GM19438 (cell line): ENCODE data around the gene TMEM233.

Source experiments
- ATAC-seq: cut with Tn5 transposase; IDR thresholded peaks from one replicate; pipeline ENCODE4 v1.9.1; 2021; ENCODE audit warnings: low read depth; ENCODE audit not compliant: unreplicated experiment

TMEM233 gene

DNA sequence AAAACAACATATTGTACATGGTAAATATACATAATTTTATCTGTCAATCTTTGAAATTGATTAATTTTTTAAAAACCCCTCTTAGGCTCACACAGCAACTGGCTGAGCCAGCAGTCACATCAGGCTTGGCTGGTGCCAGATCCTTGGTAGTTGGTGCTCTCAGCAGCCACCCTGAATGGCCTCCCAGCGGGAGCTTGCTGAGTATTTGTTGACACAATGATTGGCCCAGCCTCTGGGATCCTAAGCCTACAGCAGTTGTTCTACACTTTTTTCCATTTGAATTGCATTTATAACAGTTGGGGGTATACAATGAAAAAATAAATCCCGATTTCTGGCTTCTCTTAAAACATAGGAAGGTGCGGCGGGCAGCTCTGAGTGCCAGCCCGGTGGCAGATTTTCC, 85.5 kb downstream of the TMEM233 start:
- no peak for ATAC-seq

DNA sequence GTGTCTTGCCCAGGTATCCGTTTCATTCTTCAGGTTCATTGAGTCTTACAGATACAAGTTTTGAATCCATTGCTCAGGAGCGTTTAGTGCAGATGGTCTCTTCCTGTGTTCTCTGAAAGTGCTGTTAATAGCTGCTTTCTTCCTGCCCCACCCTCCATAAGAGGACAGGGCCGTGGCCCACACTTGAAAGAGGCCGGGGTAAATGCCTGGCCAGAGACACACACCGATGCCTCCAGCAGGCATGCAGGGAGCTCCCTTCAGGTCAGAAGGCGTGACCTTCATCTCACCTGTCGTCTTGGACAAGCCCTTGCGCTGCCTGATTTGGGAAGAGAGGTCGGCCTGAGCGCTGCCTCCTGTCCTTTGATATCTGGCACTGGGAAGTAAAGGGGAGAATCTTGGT, 85.9 kb downstream of the TMEM233 start:
- ATAC-seq = no peak

DNA sequence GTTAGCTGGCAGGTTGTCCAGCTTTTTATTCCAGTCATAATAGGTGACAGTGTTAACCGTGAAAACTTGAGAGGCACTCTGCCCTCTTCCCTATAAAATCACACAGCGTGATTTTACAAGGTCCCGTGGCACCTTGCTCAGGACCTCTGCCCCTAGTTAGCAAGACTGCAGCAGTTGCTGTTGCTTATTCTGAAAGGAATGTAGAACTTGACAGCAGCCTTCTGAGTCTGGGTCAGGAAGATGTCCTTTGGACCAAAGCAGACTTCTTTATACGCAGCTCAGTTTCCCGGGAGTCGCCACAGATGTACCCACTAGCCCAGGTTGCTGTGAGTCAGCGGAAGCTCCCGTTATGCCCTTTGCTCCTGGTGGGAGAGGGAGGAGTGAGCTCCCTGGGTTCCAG, 87.5 kb downstream of the TMEM233 start:
- no peak for ATAC-seq

DNA sequence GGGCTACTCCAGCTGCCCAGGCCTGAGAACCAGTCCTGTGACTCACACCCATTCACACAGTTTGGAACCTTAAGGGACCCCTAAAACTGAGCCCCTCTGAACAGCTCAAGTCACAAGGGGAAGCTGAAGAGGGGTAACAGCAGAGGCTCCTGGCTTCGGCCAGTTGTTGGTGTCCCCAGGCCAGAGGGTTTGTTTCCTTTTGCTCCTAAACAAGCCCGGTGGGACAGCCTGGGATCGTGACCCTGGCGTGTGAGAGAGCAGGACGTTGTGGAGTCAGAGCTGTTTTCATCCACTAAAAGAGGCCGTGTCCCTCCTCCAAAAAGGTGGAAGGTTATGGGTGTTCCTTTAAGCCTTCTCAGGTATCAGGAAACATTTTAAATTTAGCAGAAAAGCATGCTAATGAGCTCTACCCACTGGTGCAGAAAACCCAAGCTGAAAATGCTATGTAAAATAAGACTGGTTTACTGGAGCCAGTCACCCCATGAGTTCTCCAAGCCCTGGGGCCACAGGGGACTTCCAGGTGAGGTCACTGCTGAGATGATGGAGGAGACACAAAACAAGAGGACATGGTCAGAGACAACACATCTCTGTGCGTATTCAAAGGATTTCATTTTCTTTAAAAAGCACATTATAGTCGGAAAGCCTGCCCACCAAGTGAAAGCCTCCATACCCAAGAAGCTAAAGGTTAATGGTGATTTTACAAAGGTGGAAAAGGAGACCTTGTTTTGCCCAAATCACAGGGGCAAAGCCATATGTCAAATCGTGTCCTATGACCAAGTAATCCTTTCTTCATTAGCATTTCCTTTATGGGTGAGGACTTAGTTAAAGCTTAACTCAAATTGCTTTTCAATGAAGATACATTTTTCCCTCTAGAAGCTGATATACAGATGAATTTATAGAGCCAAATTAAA, 88.4 kb downstream of the TMEM233 start:
- ATAC-seq = no peak

DNA sequence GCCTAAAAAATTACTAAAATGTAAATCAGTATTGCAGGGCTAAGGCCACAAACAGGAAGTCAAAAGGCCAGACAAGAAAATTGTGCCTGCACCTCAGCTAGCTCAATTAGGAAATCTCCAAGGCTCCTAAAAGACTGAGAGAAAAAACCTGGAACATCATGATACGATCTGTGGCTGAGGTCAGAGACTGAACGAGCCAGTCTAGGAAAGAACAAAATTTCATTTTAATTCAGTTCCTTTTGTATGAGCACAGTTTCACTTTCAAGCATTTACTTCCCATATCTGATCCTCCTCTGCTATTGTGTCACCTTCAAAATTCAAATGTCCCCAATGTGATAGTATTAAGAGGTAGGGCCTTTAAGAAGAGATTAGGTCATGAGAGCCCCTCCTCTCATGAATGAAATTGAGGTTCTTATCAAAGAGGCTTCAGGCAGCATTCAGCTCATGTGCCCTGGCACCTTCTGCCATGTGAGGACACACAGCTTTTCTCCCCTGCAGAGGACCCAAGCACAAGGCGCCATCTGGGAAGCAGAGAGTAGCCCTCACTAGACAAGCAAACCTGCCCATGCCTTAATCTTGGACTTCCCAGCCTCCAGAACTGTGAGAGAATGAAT, 89.2 kb downstream of the TMEM233 start:
- ATAC-seq = no peak

DNA sequence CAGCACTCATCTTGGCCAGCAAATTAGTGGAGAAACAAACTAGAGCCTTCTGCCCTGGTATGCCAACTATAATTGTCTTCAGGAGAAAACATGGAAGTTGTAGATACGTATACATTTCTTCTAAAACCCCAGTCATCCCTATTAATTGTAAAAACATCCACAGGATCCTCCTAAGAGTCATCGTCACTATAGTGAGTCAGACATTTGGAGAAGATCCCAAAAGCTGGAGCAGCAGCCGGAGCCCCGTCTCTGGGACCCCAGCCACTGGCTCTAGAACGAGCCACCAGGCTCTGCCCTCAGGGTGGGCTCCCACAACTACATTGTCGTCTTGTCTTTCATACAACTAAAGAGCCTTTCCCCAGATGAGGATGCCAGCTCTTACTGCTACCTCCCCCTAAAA, 89.8 kb downstream of the TMEM233 start:
- ATAC-seq = no peak

DNA sequence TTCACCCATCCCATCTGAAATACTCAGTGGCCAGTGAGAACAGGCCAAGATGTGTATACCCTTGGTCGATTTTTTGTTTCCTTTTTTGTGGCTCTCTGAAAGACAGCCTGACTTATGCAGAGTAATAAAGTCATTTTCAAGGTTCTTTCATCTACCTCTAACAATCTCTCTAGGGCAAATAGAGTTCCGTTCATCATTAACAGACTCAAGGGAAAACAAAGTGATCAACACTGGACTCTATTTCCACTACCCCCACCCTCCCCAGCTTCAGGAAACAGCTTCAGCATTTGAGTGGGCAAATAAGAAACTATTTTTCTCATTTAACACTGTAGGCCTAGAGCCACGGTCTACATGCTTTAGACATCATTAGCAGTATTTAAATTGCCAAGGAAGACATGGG, 90.2 kb downstream of the TMEM233 start:
- ATAC-seq = no peak

DNA sequence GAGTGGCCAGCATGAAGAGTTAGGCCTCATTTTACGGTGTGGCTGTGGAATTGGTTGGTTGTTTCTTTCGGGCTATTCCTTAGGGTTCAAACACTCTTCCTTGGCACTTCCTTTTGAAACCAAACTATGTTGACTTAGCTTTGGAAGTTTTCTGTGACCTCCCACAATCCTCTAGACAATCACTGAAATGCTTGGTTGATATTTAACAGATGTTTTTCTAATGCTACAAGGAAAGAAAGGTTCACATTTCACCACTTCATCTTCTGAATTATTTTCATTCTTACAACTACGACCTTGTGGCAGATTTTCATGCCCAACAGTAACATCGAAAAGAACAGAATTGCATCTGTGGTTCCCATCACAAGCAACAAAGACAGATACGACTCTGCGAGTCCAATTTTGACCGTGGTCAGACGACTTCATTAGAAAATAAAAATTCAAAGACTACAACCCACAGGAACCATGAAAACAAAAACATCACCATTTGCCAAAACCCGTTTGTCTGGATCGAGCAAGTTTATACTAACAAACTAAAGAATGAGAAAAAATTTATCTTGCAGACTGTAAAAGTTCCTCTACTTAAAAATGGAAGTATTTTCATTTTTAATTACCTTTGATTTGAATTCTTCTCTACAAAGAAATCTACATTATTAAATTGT, 91.3 kb downstream of the TMEM233 start:
- ATAC-seq = no peak

DNA sequence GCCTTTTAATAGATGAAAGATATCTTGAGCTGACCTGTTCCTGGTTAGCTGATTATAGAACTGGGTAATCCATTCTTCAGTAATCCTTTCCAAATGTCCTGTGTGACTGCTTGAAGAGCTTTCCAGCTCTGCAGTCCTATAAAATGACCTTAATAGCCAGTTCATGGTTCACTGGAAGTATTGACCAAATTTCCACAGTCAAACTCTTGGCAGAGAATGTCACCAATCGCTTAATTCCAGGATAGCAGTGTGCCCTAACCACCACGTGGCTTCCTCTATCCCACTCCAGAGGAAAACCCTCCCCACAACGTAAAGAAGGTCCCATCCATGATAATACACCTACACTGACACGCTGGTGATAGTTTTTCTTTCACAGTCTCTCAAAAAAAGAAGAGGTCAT, 91.8 kb downstream of the TMEM233 start:
- ATAC-seq = no peak

DNA sequence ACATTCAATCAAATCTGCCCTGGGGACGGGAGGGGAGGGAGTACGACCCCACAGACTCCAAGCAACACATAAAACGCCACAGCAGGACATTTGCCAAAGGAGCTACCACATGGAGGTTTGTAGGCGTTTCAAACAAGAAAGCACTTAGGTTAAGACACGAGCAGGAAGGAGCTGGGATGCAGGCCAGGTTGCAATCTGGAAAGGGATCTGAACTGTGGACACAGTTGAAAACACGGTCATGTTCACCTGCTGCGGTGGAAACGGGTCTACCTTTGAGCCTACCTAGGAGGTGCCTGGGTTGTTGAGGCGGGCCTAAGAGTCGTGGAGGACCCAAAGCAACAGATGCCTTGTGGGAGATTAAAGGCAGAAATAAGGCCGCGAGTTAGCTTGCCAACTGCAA, 92.8 kb downstream of the TMEM233 start:
- no peak for ATAC-seq

DNA sequence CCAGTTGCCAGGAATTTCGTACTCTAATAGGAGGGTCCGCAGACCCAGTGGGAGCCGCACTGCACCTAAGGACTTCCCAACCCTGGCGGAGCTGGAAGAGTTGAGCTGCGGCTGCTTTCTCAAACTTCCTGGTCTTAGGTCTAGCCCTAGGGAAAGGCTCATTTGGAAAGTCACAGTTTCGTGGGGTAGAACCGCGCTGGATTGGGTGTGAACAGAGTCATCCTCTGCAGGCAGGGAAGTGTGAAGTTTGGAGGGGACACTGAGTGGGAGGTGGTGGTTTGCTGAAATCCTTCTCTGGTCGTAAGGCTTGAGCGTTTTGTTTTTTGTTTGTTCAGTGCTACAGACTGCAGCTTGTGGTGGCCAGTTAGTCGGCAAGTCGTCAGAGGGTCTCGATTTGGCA, 93.2 kb downstream of the TMEM233 start:
- ATAC-seq = no peak

DNA sequence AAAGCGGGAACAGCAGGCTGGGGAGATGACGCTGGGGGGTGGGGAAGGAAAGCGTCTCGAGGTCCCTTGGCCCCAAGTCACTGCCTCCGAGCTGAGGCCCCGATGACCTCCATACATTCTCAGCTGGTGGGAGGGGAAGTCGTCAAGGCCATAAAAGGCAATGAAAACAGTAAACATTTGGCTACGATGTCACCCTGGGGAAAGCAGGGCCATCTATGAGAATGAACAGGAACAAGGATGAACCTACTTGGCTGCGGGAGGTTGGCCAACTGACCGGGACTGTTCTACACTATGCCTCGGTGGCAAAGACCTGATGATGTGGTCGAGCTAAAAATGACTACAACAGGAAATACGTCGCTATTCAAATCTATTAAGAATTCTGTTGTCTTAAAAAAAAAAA, 93.8 kb downstream of the TMEM233 start:
- no peak for ATAC-seq

DNA sequence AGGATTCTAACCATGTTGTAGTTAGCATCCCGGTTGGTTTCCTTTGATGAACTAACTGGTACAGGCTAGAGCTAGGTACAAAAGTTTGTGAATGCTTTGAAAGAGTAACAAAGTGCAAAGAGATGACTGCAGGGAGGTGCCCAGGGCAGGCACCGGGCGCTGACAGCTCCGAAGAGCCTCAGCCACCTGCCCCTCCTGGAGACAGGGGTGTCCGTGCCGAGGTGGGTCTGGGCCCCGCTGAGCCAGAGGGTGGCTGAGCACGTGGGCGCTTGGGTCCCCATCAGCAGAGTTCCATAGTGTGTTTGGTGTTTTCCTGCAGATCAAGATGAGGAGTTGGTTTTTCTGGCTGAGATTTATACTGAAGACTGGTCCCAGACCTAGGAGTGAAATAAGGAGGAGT, 94.3 kb downstream of the TMEM233 start:
- no peak for ATAC-seq

DNA sequence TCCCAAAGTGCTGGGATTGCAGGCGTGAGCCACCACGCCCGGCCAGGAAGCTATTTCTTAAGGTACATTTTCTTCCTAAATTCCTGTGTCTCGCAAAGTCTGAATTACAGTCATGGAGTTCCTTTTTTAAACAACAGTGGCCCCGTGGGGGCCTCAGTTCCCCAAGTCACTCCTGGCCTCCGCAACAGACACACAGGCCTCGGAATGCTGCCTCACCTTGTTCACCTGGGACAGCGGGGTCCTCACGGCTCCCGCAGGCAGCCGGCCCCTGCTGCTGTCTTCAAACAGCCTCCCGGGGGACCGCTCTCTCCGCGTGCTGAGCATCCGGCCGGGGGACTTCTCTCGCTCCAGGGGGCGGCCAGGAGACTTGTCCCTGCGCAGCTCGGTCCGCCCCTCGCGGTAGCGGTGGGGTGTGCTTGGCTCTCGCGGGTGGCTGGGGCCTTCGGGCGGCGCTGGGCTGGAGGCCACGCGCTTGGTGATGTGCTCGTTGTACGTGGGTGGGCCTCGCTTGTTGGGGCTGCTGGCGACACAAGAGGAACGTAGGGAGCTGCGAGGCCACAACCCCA, 96.4 kb downstream of the TMEM233 start:
- no peak for ATAC-seq

DNA sequence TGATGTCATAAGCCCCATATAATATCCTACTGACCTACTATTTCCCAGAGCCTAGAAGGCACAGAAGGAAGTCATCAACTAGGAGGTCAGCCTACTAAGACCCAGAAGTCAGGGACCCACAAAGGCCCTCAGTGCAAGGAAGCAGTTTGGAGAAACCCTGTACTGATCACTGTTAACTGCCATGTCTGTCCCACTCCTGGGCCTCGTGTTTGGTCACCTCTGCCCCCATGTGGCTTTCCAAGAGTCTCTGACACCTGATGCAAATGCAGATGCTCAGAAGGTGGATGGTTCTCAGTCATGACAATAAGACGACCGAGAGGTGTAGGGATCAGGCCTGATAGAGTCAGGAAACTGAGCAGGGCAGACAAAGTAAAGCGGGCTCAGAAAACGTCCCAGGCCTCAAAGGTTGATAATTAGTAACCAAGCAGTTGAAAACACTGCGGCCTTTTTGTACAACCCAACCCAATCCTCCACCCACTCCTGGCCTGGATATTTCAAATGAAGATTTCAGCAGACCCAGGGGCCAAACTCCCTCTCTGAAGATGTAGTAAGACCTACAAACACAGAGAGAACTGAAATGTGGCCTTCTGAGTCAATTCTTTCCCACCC, 97.7 kb downstream of the TMEM233 start:
- ATAC-seq = no peak

DNA sequence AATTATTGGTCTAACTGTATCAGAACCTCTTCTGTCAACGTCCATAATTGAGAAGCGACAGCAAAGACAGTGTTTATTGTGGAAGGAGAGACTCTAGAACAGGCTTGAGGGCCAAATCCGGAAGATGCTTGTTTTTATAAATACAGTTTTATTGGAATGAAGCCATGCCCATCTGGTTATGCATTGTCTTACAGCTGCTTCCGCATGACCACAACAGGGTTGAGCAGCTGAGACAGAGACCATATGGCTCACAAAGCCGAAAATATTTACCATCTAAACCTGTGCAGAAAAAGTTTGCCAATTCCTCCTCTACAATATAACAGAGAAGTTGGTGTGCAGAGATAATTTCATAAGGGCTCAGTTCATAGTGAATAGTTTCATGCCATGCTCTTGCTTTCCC, 98.8 kb downstream of the TMEM233 start:
- no peak for ATAC-seq
